Keratinocyte (primary cell): ENCODE results near the gene SLC38A7. TPM values are rescaled to one million over a fixed set of nuclear protein-coding genes. Genes with fewer than 3 reads are reported as not detected.

ENCODE experiments used
- DNase-seq: peaks from one replicate; pipeline ENCODE4 v3.0.0-alpha.2; 2011; ENCODE audit warnings: low read depth, missing footprints, low spot score
- FAIRE-seq: peaks from 2 replicates; lab custom pipeline; 2011; peaks lifted over from hg19 to GRCh38; lab: Jason Lieb, UNC
- H2AFZ ChIP-seq: 2 replicates; pipeline ENCODE4 v1.6.0; 2012; ENCODE audit warnings: low read length, control low read depth, inconsistent platforms; ENCODE audit not compliant: control insufficient read depth
- H3K27ac ChIP-seq: 2 replicates; pipeline ENCODE4 v1.5.1; 2011; ENCODE audit warnings: low read length; ENCODE audit not compliant: control insufficient read depth, insufficient read depth
- H3K27me3 ChIP-seq: 3 replicates; pipeline ENCODE4 v1.6.0; 2011; ENCODE audit warnings: low read length; ENCODE audit not compliant: control insufficient read depth, insufficient read depth; ENCODE audit errors: extremely low read depth
- H3K36me3 ChIP-seq, 2 experiments: 2 replicates in 1 of 2; 3 replicates in 1 of 2; pipeline ENCODE4 v1.5.1; 2011; ENCODE audit warnings: low read length in 2 of 2, mild to moderate bottlenecking in 1 of 2; ENCODE audit not compliant: control insufficient read depth in 2 of 2, insufficient read depth in 2 of 2; ENCODE audit errors: extremely low read depth in 1 of 2
- H3K4me1 ChIP-seq: 3 replicates; pipeline ENCODE4 v1.5.1; 2011; ENCODE audit warnings: low read length; ENCODE audit not compliant: control insufficient read depth, insufficient read depth; ENCODE audit errors: extremely low read depth
- H3K4me2 ChIP-seq: 3 replicates; pipeline ENCODE4 v1.6.0; 2011; ENCODE audit warnings: low read depth, low read length; ENCODE audit not compliant: control insufficient read depth, insufficient read depth; ENCODE audit errors: extremely low read depth
- H3K4me3 ChIP-seq, 3 experiments: fragments of 200-600 bp in 1 of 3; sonication (generic) in 1 of 3; 2 replicates in 2 of 3; 3 replicates in 1 of 3; pipeline ENCODE4 v1.5.1; 2011 to 2016; ENCODE audit warnings: low read length in 3 of 3, mild to moderate bottlenecking in 3 of 3, control low read depth in 2 of 3, inconsistent platforms in 1 of 3, low read depth in 1 of 3, mixed read lengths in 1 of 3, mixed run types in 1 of 3, moderate library complexity in 1 of 3; ENCODE audit not compliant: control insufficient read depth in 2 of 3, insufficient read depth in 2 of 3; ENCODE audit errors: extremely low read depth in 1 of 3
- H3K79me2 ChIP-seq: 2 replicates; pipeline ENCODE4 v1.6.0; 2012; ENCODE audit warnings: low read length; ENCODE audit not compliant: control insufficient read depth, insufficient read depth
- H3K9ac ChIP-seq: 3 replicates; pipeline ENCODE4 v1.6.0; 2011; ENCODE audit warnings: low read length; ENCODE audit not compliant: control insufficient read depth, insufficient read depth; ENCODE audit errors: extremely low read depth
- H3K9me1 ChIP-seq: 3 replicates; pipeline ENCODE4 v1.6.0; 2011; ENCODE audit warnings: low read length; ENCODE audit not compliant: control insufficient read depth, insufficient read depth; ENCODE audit errors: extremely low read depth
- H3K9me3 ChIP-seq: 2 replicates; pipeline ENCODE4 v1.5.1; 2012; ENCODE audit warnings: low read depth, low read length; ENCODE audit not compliant: control insufficient read depth
- H4K20me1 ChIP-seq: 3 replicates; pipeline ENCODE4 v1.6.0; 2011; ENCODE audit warnings: low read length; ENCODE audit not compliant: control insufficient read depth, insufficient read depth; ENCODE audit errors: extremely low read depth
- CTCF ChIP-seq, 3 experiments: IDR thresholded peaks in 1 of 3; conservative IDR thresholded peaks in 1 of 3; optimal IDR thresholded peaks in 1 of 3; 2 replicates in 2 of 3; 3 replicates in 1 of 3; pipeline versions ENCODE3 to v1.5.1; 2011; ENCODE audit warnings: low read length in 3 of 3, mild to moderate bottlenecking in 3 of 3, moderate library complexity in 2 of 3, control low read depth in 1 of 3, inconsistent platforms in 1 of 3; ENCODE audit not compliant: insufficient read depth in 2 of 3; ENCODE audit errors: extremely low read depth in 1 of 3
- EZH2 ChIP-seq: IDR thresholded peaks from one replicate; pipeline ENCODE4 v1.6.1; 2012; ENCODE audit warnings: inconsistent platforms, mild to moderate bottlenecking, low read length, moderate library complexity
- dilution Hi-C: fragments of 300-500 bp; cut with MboI; formaldehyde crosslinking; loops from one replicate; pipeline ENCODE4 v1.7.0; 2020; ENCODE audit warnings: low sequenced_read_pairs; ENCODE audit not compliant: extremely low pct_ligation_motif_present
- polyA minus RNA-seq, 3 experiments: library from RNA; depleted of rRNA, polyadenylated mRNA; stranded (reverse); fragments of >200 nt; gene quantifications; 1 replicate in 1 of 3; 2 replicates in 1 of 3; 3 replicates in 1 of 3; pipeline ENCODE4 v1.2.3, GENCODE V29; 2011
- polyA plus RNA-seq, 5 experiments: library from polyadenylated mRNA; depleted of rRNA in 3 of 5; stranded (reverse) in 3 of 5; stranded (forward) in 1 of 5; unstranded in 1 of 5; fragments of >200 nt; gene quantifications; 1 replicate in 1 of 5; 2 replicates in 3 of 5; 3 replicates in 1 of 5; pipeline versions ENCODE4 v1.2.1 to v1.2.3, GENCODE V29; 2011 to 2012; ENCODE audit warnings: missing spikeins in 2 of 5, low read depth in 1 of 5, low replicate concordance in 1 of 5

The SLC38A7 gene
- 11.2 to 18.9 TPM (median 18.2 TPM) in 3 replicates for polyA plus RNA-seq
- polyA plus RNA-seq (2011; ENCODE audit: low read depth) = 3.2 TPM
- polyA plus RNA-seq (2011; cell fraction: cytosol; rRNA removed) = 9.1 and 9.4 TPM in 2 replicates
- 44.7 and 54.0 TPM in 2 replicates for polyA plus RNA-seq (2011; cell fraction: nucleus; rRNA removed)
- 7.3 and 16.0 TPM in 2 replicates for polyA plus RNA-seq (2012; ENCODE audit: low replicate concordance)
- polyA minus RNA-seq = 33.2 to 44.3 TPM (median 35.5 TPM) in 3 replicates
- polyA minus RNA-seq (2011; cell fraction: cytosol; rRNA and poly(A)+ RNA removed) = 40.7 TPM
- polyA minus RNA-seq (2011; cell fraction: nucleus; rRNA and poly(A)+ RNA removed) = 47.4 and 49.0 TPM in 2 replicates

- Histone ChIP-seq H3K27me3 (no peaks in the 10 kb centered on the region), H3K4me3 (peak within 1 kb of the TSS; percentile 76 to 86 (median 83)), H3K27ac (peak within 1 kb of the TSS; percentile 88), H3K4me2 (peak within 1 kb of the TSS; percentile 77), H3K9me1 (no peaks in the 10 kb centered on the region), H3K9me3 (no peaks in the 10 kb centered on the region), H3K4me1 (peaks cover 8% of the 10 kb centered on the region), H2AFZ (peak within 1 kb of the TSS; percentile 97), H3K79me2 (peaks cover 5% of the 10 kb centered on the region), H3K9ac (peak within 1 kb of the TSS; percentile 96), H4K20me1 (no peaks in the 10 kb centered on the region), H3K36me3 (peaks cover 3 to 12% of the 10 kb centered on the region in 2 experiments)
- no peak for TF ChIP-seq EZH2
- no peak for TF ChIP-seq CTCF (optimal IDR thresholded peaks at IDR 0.05 in 1 of 3, IDR thresholded peaks at IDR 0.05 in 1 of 3, conservative IDR thresholded peaks at IDR 0.05 in 1 of 3; ENCODE audit: extremely low read depth in 1 of 3, insufficient read depth in 2 of 3, low read length in 3 of 3)
- DNase-seq (no peak), FAIRE-seq (peak; percentile 62)
- dilution Hi-C loops = no loop called here
Measured at GRCh38 chr16:58684354-58685083, at the start of gene SLC38A7. SLC38A7 (minus strand) TSS chr16:58684770; CDS start chr16:58680126, 4,644 bp downstream.

- peak within 1 kb of the TSS; percentile 73 to 92 (median 86) for H3K4me3 ChIP-seq
- DNase-seq = peak; percentile 19
- H2AFZ ChIP-seq = peak within 1 kb of the TSS; percentile 97
- H3K4me1 ChIP-seq = peaks cover 36% of the 10 kb centered on the region
- H3K4me2 ChIP-seq = peak within 1 kb of the TSS; percentile 85
- H3K9ac ChIP-seq = peak within 1 kb of the TSS; percentile 87
- no peaks in the 10 kb centered on the region for H3K27me3 ChIP-seq
- H3K27ac ChIP-seq = peak within 1 kb of the TSS; percentile 78
- no peaks in the 10 kb centered on the region for H3K9me3 ChIP-seq
- H3K9me1 ChIP-seq = no peaks in the 10 kb centered on the region
- peaks cover 0 to 8% of the 10 kb centered on the region in 2 experiments for H3K36me3 ChIP-seq
- TF ChIP-seq EZH2 = no peak
- peak; percentile 91 to 99 (median 96) for TF ChIP-seq CTCF (optimal IDR thresholded peaks at IDR 0.05 in 1 of 3, IDR thresholded peaks at IDR 0.05 in 1 of 3, conservative IDR thresholded peaks at IDR 0.05 in 1 of 3; ENCODE audit: extremely low read depth in 1 of 3, insufficient read depth in 2 of 3, low read length in 3 of 3)
- peak; percentile 57 for FAIRE-seq
- H4K20me1 ChIP-seq = peaks cover 7% of the 10 kb centered on the region
- H3K79me2 ChIP-seq = peaks cover 52% of the 10 kb centered on the region
- dilution Hi-C loops = no loop called here
Measured at GRCh38 chr16:58733671-58734458, 49.3 kb upstream of the SLC38A7 start, which contains the start of gene GOT2. GOT2 (minus strand) TSS chr16:58734316; CDS start chr16:58734228, 88 bp downstream.
